CD4-positive, alpha-beta T cell treated with Interleukin-2 at 100 ng/mL for 4 hours (primary cell): ENCODE results near the gene MRPL34.
"Not testable (repeated sequence)": the region's sequence is repeated elsewhere in the genome, so short reads cannot be mapped to it uniquely, and the experiment has no call there.

Experiments used
- DNase-seq: peaks from one replicate; pipeline ENCODE4 v3.0.0-alpha.2; 2020; ENCODE audit warnings: low spot score

The MRPL34 gene

DNA sequence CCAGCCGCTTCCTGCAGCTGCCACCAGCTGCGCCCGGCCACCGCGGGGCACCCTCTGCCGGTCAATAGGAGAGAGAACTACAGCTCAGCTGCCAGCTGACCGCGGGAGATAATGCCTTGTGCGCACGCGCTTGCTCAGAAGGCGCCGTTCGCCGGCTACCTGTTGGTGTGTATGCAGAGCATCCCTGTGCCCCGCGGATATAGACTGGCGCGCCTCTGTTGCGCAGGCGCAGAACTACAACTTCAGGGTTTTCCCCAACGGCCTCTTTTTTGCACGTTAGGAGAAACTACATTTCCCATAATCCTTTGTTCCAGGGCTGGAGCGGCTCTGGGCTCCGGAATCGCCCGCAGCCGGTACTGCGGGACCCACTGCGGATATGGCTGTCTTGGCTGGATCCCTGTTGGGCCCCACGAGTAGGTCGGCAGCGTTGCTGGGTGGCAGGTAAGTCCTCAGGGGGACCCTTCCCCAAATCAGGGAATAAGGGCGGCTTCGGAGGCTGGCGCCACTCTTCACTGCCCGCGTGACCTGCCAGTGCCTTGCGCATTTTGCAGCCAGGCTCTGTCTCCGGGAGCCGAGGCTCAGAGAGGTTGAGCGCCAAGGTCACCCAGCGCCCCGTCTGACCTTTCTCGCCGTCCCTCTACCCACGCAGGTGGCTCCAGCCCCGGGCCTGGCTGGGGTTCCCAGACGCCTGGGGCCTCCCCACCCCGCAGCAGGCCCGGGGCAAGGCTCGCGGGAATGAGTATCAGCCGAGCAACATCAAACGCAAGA is at the start of gene MRPL34:
TSS of gene MRPL34 (plus strand) at position 356 of the 768 bp plus-strand sequence. CDS start at position 377, 21 bp downstream.
- DNase-seq: peak; percentile 99

DNA sequence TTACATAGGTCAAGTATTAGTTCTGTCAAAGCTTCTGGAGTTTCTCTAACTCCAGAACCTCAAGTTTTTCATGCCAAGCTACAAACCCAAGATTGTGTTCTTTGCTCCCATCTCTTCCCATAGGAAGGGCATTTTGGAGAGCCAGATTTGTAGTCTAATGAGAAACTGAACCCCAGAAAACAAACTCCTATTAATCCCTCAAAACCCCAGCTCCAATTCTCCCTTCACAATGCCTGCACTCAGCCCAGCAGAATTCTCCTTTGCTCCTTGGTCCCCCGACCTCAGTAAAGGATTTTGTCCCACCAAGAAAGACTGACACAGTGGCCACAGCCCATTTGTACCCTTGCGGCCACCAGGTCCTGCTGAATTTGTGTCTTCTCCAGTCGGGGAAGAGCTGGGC is 49.5 kb upstream of the MRPL34 start:
- no peak for DNase-seq

GRCh38 chr19:17259118-17259780 is 46.4 kb upstream of the MRPL34 start:
- DNase-seq: no peak

DNA sequence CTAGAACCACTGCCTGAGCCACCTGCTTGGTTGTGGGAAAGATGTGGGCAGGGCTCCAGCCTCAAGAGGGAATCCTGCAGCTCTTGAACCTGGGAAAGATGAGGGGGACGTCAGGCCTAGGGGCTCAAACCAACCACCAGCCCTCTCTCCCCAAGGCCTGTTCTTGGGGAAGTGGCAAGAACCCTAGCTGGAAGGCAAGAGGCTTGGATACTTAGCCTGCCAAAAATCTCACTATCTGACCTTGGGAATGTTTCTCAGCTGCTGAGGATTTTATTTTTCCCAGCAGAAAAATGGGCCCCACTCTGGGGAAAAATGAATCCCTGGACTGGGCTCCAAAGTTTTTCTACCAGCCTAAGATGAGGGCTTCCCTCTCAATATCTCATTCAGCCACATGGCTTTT is 45.7 kb upstream of the MRPL34 start:
- no peak for DNase-seq

DNA sequence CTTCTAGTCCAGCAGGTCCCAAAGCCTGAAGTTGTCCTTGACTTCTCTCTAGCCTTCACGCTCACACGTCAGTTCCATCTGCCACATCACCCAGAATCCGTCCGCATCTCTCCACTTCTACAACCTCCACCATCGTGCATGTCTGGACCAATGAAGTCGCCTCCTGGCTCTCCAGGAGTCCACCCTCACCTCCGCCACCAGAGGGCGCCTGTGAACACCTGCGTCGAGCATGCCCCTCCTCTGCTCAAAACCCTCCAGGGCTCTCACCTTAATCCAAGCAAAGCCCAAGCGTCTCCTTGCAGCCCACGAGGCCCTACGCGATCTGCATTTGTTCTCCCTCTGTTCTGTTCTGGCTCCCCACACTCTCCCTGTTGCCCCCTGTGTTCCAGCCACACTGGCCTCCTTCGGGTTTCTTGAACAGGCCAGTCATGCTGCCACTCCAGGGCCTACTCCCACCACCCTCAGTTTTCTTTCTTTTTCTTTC is 44.8 kb upstream of the MRPL34 start:
- peak; percentile 92 for DNase-seq

DNA sequence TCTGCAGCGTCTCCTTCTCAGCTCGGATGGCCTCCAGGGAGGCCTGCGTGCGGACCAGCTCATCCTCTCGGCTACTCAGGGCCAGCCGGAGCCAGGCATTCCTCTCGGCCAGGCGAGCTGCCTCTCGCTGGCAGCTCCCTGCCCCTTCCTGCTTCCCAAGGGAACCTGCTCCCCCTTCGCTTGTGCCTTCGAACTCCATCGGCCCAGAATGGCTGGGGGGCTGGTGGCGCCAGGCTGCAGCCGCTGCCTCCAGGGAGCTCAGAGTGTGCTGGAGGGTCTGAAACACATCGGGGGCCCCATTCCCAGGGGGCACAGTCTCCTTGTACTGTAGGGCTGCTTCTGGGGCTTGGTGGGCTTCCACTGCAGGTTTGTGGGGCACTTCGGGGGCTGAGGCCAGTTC is 43.1 kb upstream of the MRPL34 start:
- no peak for DNase-seq

GRCh38 chr19:17263712-17264640 is 41.7 kb upstream of the MRPL34 start:
- DNase-seq: no peak

DNA sequence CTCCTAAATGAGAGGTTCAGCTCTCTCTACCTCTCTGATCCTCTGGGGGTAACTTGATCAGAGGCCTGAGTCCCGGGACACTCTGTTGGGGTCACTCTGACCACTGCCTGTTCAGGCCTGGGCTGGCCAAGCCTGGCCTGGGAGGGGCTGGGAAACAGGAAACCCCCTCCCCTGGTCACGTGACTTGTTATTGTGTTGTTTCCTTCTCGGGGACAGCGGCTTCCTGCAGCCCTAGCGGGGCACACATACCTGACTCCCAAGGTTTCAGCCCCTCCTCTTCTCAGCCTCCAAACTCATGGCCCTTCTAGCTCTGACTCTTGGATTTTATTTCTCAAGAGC is 41.1 kb upstream of the MRPL34 start, which contains the start of gene USHBP1:
TSS of gene USHBP1 (minus strand) at position 105 of the 339 bp plus-strand sequence. CDS start 446 bp downstream, outside the sequence.
- DNase-seq: no peak

- no peak for DNase-seq
Observed at GRCh38 chr19:17266026-17266425, 39.6 kb upstream of the MRPL34 start.

GRCh38 chr19:17266589-17266974 is 39.1 kb upstream of the MRPL34 start:
- no peak for DNase-seq

DNA sequence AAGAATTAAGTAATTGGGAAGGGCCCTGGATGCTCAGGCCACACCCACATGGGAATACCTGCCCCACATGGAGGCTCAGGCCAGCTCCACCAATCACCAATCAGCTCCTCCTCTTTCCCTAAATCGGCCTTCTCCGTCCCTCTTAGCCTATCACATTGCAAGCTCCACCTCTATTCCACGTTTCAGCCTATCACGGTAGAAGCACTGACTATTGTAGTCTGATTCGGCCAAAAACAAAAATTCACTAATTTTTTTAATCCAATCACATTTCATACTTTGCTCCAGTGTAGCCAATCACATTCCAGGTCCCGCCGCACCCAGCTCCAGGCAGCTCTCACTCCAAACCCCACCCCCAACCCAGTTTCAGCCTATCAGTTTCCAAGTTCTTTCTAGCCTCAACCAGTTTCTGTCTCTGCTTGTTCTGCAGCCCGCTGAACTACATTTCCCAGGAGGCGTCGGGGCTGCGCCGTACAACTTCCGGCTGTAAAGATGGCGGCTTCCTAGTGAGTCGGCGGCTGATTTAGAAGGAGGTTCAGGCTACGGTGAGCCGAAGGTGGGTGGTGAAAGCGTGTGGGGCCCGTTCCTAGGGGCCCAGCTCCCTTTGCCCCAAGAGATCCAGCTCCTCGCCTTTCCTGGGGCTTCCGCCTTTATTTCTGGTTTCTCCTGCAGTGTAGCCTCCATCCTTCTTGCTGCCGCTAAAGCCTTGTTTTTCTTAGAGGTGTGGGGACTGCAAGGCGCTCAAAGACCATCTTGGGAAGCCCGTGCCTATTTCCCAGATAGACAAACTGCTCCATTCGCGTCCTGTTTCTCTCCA is 38.5 kb upstream of the MRPL34 start, which contains the start of gene BABAM1:
TSS of gene BABAM1 (plus strand) at position 469 of the 814 bp plus-strand sequence. CDS start 1,364 bp downstream, outside the sequence.
- peak; percentile 98 for DNase-seq

- DNase-seq: no peak
Observed at GRCh38 chr19:17268754-17269153, 36.9 kb upstream of the MRPL34 start.

- not testable (repeated sequence) for DNase-seq
Observed at GRCh38 chr19:17274892-17275291, 30.8 kb upstream of the MRPL34 start.

DNA sequence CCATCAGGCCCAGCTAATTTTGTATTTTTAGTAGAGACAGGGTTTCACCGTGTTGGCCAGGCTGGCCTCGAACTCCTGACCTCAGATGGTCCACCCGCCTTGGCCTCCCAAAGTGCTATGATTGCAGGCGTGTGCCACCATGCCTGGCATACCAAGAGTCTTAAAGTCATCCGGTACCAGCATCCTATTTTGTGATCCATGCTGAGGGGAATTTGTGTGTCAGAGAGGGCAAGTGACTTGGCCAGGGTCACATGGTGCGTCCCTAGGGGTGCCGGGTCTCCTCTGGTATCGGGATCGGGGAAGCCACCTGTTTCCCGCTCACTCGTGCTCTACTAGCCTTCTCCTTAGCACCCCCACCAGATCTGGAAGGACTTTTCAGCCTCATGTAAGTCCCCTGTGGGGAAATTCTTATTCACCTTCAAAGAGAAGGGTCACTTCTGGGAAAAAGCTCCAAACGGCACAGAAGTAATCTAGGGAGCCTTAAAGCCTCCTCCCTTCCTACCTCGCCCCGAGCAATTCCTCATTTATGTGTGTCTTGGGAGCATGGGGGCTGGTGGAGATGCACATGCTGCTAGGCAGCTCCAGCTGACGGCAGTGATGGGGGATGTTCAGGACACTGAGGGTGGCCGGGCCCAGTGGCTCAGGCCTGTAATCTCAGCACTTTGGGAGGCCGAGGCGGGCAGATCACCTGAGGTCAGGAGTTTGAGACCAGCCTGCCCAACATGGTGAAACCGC is 30.1 kb upstream of the MRPL34 start:
- DNase-seq: no peak

DNA sequence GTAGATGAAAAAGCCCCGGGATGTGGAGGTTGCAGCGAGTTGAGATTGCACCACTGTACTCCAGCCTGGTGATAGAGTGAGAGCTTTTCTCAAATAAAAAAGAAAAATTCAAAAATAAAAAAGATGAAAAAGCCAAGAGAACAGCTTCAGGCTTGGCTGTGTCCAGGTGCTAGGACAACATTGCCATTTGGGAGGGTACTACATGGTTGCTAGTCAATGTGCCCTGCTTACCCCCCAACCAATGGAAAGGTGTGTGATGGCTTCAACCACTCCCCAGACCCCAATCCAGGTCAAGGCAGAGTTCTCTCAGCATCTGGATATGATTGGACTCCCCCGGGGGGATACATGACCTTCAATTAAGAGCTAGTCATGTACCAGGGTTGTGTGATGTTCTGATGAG is 26.2 kb upstream of the MRPL34 start:
- no peak for DNase-seq

GRCh38 chr19:17281391-17282304 is 24.0 kb upstream of the MRPL34 start, which contains the start of gene ANKLE1:
TSS of gene ANKLE1 (plus strand) at chr19:17281901. CDS start at chr19:17281921, 20 bp downstream.
- DNase-seq: peak; percentile 18

DNA sequence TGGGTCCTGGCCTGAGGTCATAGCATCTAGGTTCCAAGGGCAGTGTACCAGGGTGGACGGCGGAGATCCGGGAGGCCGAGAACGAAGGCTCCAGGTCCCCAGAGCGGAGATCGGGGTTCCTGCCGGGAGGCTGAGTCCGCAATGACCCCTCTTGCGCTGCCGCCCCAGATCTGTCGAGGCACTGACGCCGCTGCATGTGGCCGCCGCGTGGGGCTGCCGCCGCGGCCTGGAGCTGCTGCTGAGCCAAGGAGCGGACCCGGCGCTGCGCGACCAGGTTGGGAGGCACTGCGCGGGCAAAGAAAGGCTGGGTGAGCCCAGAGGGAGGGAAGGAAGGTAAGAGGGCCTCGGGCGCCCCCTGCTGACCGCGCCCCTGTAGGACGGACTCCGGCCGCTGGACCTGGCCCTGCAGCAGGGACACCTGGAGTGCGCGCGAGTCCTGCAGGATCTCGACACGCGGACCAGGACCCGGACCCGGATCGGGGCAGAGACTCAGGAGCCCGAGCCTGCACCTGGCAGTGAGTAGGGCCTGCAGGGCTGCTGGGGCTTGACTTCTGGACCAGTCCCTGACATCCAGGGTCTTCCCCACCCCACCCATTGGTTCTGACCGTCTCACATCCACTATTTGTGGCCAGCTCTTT is 23.1 kb upstream of the MRPL34 start:
- DNase-seq: peak; percentile 79

DNA sequence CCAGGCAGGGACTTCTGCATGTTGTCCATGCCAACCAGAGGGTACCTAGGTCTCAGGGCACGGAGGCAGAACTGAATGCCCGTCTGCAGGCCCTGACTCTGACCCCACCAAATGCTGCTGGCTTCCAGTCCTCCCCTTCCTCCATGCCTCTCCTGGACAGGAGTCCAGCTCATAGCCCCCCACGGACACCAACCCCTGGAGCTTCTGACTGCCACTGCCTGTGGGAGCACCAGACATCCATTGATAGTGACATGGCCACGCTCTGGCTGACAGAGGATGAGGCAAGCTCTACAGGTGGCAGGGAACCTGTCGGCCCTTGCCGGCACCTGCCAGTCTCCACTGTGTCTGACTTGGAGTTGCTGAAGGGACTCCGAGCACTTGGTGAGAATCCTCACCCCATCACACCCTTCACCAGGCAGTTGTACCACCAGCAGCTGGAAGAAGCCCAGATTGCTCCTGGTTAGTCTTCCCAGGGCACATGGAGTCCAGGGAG is 22.1 kb upstream of the MRPL34 start:
- DNase-seq: no peak
